Activated T-cell treated with anti-CD3 and anti-CD28 coated beads, Interleukin-2, amount 50 U/mL, for 1 hour (primary cell): Measurements from ENCODE around the gene MYH6.
A peak's percentile ranks its signal among the peaks of the same experiment; 100 is the strongest.

Experiments
- DNase-seq: peaks from one replicate; pipeline ENCODE4 v3.0.0-alpha.2; 2020

Gene MYH6

DNA sequence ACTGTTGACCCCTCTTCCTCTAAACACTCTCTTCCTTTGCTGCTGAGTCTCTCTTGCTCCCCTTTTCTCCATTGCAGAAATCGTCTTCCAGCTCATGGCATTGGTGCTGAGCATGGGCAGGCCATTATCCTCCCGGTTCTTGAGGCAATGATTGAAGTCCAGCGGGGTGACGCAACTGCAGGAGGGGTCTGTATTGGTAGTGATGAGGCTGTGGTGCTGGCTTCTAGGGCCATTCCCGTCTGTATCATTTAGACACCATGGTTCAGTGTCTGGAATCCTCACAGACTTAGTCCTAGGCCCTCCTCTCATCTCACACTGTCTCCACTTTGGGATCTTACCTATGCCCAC is 54.7 kb downstream of the MYH6 start:
- no peak for DNase-seq

DNA sequence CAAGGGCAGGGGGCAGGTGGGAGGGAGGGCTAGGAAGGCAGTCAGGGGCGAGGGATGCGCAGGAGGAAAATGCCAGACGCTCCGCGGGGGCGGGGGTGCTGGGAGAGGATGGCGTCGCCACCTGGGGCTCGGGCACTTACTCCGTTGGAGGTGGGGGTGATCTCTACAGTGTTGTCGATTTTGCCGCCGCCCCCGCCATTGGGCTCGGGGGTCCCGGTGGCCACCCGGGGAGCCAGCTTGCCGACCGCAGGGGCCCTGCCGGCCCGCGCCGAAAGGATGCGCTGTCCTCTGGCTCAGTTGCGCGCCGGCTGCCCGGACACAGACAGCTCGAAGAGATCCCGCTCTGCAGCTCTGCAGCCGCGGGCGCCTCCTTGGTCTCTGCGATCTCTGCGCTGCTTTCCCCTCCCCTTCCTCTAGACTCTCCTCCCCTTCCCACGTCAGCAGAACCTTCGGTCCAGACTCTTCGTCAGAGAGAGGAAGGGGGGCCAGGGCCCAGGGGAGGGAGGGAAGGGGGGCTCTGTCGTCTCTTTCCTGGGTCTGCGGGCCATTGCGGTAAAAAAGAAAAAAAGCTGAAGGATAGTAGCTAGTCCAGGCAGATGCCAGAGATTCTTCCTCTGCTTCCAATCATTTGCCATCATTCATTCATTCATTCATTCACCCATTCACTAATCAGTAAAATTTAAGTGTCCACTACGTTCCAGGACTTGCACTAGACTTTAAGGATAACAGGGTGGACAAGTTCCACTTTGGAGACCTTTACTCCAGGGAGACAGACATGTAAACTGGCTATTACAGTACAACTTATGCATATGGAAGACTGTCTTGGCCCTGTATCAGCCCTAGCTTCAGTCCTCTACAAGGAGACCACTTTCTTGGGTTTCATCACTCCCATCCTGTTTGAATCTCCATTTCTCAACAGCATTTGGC is 55.3 kb downstream of the MYH6 start, which contains the start of gene SLC22A17:
Gene SLC22A17, minus strand, starts transcription at position 382 of the 927 bp plus-strand sequence.
- peak; percentile 70 for DNase-seq

DNA sequence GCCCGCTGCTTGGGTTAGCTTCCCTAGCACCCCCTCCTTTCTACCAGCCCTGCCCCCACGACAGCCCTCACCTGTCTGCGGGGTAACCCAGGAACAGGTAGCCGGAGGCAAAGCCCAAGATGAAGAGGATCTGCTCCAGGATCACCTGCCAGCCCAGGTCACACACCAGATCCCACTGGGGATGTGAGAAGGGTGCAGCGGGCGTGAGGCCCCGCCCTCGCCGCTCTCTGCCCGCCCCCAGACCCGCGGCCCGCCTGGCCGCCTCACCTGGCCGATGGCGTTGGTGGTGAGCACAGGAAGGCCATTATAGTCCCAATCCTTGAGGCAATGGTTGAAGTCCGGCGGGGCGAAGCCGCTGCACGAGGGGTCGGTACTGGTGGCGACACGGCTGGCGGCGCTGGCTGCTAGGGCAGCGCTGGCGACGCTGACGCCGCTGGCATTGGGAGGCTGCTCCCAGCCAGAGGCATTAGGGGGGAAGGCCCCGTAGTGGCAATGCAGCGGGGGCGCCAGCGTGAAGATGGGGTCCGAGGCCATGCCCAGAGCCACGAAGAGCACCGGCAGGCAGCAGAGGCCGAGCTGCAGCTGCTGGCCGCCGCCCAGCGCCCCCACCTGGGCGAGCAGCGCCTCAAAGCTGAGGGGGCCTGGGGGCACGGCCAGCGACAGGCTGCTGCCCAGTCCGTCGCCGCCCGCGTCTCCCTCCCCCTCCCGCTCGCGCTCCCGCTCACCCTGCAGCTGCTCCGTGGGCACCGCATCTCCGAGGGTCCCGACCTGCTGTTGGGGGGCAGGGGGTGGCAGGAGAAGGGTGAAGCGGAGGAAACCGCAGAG is 56.2 kb downstream of the MYH6 start:
- peak; percentile 25 for DNase-seq

DNA sequence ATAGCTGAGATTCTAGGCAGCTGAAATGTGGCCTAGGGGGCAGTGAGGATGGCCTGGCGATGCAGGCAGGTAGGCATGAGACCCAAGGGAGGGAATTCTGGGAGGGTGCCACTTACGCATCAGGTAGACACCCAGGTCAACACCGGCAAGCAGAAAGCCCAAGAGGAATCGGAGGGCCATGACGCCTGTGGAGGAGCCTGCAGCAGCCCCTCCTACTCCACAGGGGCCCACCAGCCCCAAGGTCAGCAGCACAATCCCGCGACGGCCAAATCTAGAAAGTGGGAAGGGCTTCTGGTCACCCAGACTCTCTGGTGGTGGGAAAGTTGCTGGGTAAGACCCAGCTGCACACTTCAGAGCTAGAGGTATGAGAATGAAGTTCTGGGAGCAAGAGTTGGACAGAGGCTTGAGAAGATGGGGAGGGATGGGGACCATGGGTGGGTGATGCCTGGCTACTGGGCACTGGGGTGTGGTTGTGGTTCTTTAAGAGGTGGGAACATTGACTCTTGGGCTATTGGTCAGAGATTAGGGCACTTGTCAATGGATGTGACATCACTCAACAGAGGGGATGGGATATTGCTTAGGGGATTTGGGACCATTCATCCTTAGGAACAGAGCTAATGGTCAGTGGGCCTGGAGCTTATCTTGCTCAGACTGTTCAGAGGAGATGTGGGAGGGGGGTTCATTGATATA is 58.8 kb downstream of the MYH6 start:
- DNase-seq, result no peak

DNA sequence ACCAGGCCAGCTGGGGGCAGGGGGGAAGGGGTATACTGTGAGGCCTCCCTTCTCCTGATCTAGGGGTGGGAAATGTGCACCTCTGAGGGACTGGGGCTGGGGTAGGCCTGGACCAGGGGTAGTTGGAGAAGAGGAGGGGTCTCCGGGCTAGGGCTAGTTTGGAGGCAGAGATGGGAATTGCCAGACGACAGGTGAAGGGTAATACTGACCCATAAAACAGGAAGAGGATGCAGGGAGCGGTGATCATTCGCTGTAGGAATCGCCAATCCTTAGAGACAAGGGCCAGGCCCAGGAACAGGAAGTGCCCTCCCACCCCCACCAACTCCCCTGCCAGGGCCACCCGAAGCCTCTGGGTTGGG is 59.8 kb downstream of the MYH6 start:
- DNase-seq, result no peak

DNA sequence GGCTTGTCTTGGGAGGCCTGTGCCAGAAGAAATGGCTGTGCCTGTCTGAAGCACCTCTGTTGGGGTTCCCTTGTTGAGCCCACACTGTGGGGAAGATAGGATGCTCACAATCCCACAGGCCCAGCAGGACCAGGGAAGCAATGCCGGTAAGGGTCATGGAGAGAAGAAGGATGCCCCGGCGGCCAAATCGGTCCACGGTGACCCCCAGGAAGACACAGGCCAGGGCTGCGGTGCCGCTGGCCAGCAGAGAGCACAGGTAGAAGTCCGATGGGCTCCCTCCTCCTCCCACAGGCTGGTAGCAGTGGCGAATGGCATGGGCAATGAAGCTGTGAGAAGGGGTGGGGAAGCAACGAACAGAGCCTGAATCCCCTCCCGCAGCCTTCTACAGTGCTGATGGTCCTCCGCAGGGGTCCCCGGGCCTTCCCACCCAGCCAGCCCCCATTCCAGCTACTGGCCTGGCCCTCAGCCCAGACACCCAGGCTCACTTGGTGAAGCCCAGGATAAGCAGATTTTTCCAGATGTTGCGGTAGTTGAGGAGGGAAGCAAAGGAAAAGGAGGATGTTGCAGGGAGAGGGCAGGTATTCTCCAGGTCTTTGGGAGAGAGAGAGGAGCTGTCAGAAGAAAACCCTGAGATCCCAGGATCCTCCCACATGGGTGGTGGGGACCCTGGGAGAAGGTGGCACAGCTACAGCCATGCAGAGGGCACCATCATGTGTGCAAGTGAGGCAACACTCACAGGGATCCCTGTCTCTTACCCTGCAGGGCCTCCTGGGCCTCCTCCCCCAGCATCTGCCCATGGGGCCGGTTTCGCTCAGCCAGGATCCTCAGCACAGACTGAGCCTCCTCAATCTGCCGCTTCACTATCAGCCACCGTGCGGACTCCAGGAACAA is 60.4 kb downstream of the MYH6 start:
- DNase-seq, result no peak

DNA sequence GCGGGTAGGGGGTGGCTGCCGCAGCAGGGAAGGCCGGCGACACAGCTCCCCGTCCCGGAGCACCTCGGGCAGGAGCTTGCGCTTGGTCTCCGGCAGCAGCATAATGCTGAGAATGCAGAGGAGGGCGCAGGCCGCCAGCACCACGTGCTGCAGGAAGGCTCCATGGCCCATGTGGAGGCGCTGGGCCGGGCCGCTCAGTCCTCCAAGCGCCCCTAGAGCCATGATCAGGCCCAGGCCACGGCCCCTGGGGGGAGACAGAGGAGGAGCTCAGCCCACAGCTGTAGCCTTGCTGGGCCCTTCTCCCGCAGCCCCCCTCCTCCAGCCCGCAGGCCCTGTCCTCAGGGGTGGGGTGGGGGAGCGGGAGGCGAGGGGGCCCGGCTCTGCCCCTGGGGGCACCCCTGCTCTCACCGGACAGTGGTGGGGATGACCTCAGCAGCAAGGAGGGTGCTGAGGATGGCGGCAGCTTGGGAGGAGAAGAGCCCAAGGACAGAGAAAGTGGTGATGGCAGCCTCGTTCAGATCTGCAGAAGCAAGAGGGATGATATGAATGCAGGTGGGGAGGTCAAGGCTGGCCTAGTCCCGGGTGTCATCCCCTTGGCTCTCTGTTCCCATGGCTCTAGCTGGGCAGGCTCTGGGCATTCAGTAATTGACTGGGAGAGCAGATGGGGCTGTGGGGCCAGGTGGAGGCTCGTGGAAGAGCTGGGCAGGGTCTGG is 61.2 kb downstream of the MYH6 start:
- no peak for DNase-seq

DNA sequence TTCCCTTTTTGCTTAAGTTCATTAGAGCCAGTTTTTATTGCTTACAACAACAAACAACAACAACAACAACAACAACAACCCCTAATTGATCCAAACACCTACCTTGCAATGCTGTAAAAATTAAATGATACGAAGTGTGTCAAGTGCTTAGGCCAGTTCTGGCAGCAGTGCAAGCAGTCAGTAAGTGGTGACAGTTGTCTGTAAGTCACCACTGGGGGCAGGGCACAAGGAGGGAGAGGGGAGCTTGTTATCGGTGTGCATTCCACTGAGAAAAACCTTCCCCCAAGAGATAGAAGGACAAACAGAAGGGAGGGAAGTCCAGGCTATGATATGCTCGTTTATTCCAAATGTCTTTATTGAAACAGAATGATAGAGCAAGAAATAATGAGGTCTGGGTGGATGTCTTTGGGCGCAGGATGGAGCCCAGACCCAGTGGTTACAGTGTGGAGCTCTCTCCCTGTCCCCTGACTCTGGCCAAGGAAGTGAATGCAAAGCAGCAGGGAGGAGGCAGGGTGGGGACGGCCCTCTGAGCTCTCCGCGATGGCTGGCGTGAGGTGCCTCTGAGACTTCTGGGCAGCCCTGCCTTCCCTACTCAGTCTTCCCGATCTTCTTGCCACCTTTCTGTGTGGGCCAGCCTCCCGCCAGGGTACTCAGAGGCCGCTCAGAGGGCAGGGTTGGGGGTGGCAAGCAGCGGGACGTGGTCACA is 61.9 kb downstream of the MYH6 start:
- DNase-seq, result no peak

DNA sequence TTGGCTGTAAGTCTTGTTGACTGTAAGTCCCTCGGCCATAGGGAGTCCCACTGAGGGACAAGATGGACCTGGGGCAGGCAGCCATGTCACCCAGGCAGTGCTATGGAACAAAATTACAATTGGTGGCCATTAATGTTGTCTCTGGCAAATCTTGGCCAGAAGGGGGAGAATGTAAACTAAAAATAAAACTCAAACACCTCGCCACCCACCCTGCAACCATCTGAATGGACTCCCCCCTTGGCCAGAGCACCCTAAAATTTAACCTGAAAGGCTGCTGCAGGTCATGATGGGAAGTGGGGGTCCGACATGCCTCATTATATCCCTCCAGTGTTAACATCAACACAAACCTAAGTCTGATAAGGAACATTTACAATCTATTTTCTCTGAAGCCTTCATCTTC is 63.6 kb downstream of the MYH6 start:
- DNase-seq, result no peak

DNA sequence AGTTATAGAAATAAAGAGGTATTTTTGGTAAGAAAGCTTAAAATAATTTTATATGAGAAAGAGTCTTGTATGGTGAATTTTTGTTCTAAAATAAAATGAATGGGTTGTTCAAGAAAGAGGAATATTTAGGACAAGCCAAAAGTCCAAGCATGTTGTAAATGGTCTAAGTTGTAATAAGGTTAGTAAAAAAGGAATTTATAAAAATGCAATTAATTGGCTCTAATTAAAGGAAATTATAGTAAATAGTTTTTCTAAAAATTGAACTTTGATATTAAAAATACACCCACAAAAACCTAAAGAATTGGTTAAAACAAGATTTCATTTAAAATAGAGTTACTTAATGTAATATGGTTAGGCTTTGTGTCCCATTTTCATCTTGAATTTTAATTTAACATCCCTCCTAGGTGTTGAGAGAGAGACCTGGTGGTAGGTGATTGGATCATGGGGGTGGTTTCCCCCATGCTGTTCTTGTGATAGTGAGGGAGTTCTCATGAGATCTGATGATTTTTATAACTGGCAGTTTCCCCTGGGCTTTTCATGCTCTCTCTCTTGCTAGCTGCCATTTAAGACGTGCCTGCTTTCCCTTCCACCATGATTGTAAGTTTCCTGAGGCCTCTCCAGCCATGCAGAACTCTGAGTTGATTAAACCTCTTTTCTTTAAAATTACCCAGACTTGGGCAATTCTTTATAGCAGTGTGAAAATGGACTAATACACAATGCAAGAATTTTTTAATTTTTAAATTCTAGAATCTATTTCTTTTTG is 68.4 kb downstream of the MYH6 start:
- DNase-seq, result no peak

DNA sequence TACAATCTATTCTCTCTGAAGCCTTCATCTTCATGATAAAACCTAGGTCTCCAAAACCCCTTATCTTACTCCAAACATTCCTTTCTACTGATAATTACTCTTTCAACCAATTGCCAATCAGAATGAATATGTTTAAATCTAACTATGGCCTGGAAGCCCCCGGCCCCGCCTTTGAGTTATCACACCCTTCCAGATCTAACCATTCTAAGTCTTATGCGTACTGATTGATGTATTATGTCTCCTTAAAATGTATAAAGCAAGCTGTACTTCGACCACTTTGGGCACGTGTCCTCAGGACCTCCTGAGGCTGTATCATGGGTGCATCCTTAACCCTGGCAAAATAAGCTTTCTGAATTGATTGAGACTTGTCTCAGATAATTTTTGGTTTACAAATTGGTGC is 72.5 kb downstream of the MYH6 start:
- no peak for DNase-seq
